Activated T-cell treated with anti-CD3 and anti-CD28 coated beads for 48 hours (primary cell): Measurements from ENCODE around the gene EMP2.
"Not testable (repeated sequence)": the region's sequence is repeated elsewhere in the genome, so short reads cannot be mapped to it uniquely, and the experiment has no call there.

Experiments
- DNase-seq: peaks from one replicate; pipeline ENCODE4 v3.0.0-alpha.2; 2020; ENCODE audit warnings: low read depth

EMP2 gene

GRCh38 chr16:10520869-10521578 lies 59.4 kb downstream of the EMP2 start:
- no peak for DNase-seq

GRCh38 chr16:10519929-10520868 lies 60.2 kb downstream of the EMP2 start:
- DNase-seq: no peak

- no peak for DNase-seq
Measured at GRCh38 chr16:10519297-10519696, 61.1 kb downstream of the EMP2 start.

- DNase-seq: no peak
Measured at GRCh38 chr16:10518479-10519041, 61.8 kb downstream of the EMP2 start.

- no peak for DNase-seq
Measured at GRCh38 chr16:10517868-10518267, 62.5 kb downstream of the EMP2 start.

- DNase-seq: peak; percentile 34
Measured at GRCh38 chr16:10514369-10515055, 65.9 kb downstream of the EMP2 start.

- DNase-seq: peak; percentile 8
Measured at GRCh38 chr16:10511829-10512228, 68.6 kb downstream of the EMP2 start.

GRCh38 chr16:10510279-10510678 lies 70.1 kb downstream of the EMP2 start:
- no peak for DNase-seq

- peak; percentile 32 for DNase-seq
Measured at GRCh38 chr16:10509534-10510025, 70.8 kb downstream of the EMP2 start.

GRCh38 chr16:10505286-10505685 lies 75.1 kb downstream of the EMP2 start:
- not testable (repeated sequence) for DNase-seq

GRCh38 chr16:10504404-10504885 lies 76.0 kb downstream of the EMP2 start:
- DNase-seq: no peak

GRCh38 chr16:10502776-10503175 lies 77.6 kb downstream of the EMP2 start:
- DNase-seq: no peak

- no peak for DNase-seq
Measured at GRCh38 chr16:10501016-10501607, 79.3 kb downstream of the EMP2 start.

GRCh38 chr16:10500582-10500981 lies 79.8 kb downstream of the EMP2 start:
- DNase-seq: no peak

- no peak for DNase-seq
Measured at GRCh38 chr16:10497132-10498101, 83.0 kb downstream of the EMP2 start.

GRCh38 chr16:10495031-10495345 lies 85.4 kb downstream of the EMP2 start:
- no peak for DNase-seq

GRCh38 chr16:10494343-10495030 lies 85.9 kb downstream of the EMP2 start:
- no peak for DNase-seq

- no peak for DNase-seq
Measured at GRCh38 chr16:10493276-10493675, 87.1 kb downstream of the EMP2 start.

GRCh38 chr16:10490141-10490540 lies 90.3 kb downstream of the EMP2 start:
- no peak for DNase-seq
